Limb (tissue), 2 donors: ENCODE results near the gene CUEDC2.
A peak's percentile ranks its signal among the peaks of the same experiment; 100 is the strongest.
"Not testable (repeated sequence)": the region's sequence is repeated elsewhere in the genome, so short reads cannot be mapped to it uniquely, and the experiment has no call there.

Source experiments
- DNase-seq, 2 donors: peaks; one replicate each; pipeline ENCODE4 v3.0.0-alpha.2; 2016; ENCODE audit errors: extremely low spot score in 2 of 2

The CUEDC2 gene

DNA sequence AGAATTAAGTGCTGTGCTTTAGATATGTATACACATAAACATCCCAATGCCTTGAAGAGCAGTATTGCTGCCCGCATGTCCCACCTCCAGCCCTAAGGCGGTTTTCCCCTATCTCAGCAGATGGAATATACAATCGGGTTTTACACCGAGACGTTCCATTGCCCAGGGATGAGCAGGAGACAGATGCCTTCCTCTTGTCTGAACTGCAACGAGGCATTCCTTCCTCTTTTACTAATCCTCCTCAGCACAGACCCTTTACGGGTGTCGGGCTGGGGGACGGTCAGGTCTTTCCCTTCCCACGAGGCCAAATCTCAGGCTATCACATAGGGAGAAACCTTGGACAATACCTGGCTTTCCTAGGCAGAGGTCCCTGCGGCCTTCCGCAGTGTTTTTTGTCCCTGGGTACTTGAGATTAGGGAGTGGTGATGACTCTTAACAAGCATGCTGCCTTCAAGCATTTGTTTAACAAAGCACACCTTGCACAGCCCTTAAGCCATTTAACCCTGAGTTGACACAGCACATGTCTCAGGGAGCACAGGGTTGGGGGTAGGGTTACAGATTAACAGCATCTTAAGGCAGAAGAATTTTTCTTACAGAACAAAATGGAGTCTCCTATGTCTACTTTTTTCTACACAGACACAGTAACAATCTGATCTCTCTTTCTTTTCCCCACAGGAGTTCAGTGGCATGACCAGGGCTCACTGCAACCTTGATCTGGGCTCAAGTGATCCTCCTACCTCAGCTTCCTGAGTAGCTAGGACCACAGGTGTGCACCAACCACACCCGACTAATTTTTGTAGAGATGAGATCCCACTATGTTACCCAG lies 22.5 kb upstream of the CUEDC2 start:
- not testable (repeated sequence) for DNase-seq

DNA sequence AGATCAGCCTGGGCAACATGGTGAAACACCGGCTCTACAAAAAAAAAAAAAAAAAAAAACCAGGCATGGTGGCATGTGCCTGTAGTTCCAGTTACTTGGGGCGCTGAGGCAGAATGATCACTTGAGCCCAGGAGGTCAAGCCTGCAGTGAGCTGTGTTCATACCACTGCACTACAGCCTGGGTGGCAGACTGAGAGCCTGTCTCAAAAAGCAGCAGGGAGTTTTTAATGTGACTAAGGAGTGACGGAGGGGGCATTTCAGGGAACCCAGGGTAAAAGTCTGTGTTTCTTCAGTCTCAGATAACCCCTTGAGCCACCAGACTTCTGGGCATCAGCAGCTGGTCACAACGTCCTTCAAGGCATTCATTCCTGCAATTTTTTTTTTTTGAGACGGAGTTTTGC lies 21.1 kb upstream of the CUEDC2 start:
- DNase-seq = no peak

DNA sequence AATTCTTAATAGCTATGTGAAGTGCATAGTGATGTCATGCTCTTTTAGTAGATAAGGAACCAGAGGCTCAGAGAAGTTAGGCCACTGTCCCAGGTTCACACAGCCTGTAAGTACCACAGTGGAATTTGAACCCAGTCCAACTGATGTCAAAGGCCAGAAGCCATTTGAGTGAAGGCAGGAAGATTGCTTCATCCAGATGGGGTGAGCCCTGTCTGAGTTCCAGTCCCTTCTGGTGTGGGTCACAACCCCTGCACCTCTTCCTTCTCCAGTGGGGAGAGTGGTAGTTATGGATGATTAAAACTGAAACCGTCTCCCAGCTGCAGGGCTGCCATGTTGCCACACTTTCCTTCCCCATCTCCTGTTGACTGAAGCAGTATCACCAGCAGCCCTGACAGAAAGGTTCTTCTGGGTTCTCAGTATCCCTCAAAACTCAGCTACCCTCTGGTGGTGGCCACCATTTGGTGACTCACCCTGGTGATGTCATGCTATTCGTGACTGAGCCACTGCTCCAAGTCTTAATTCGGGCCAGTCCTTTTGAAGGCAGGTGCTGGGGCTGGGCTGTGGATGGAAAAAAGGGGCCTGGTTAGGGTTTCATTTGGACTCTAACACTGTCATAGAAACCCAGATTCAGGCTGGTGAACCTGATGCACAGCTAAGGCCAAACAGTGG lies 20.4 kb upstream of the CUEDC2 start:
- DNase-seq = no peak

DNA sequence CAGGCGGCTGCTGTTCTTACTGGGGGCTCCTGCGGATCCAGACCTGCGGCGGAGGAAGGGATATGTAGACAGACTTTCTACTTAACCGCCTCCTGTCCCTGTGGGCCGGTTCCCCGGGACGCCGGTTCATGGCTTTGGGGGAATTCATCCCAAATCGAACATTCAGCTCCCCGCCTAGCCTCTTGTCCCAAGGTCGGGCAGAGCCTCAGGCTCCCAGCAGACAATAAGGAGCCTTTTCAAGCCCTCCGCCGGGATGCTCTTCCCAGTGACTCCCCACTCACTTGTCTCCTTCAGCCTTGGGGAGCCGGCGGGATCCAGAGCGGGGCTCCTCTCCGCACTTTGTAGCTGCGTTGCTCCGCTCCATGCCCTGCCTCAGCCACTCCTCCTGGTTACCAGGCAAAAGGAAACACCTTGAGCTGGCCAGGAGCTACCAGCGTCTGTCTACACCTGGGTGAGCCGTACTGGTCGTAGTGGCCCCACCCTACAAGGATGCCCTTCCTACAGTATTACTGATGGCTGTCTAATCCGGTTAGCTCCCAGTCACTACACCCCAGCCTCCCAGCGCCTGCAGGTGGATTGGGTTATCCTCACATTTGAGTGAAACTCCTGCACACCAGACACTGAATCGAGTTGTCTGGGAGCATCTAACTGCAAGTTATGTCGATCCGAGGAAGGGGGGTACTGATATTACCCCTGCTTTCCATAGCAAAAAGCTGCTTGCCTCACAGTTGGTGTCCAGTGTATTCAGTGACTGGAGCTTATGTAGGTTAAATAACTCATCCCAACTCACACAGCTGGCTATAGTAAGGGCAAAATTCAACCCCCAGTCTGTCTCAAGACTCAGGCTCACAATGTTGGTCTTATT lies 19.0 kb upstream of the CUEDC2 start, which contains the start of gene C10orf95:
C10orf95 (minus strand) TSS at position 439 of the 865 bp plus-strand sequence. CDS start 450 bp downstream, outside the sequence.
- no peak for DNase-seq

DNA sequence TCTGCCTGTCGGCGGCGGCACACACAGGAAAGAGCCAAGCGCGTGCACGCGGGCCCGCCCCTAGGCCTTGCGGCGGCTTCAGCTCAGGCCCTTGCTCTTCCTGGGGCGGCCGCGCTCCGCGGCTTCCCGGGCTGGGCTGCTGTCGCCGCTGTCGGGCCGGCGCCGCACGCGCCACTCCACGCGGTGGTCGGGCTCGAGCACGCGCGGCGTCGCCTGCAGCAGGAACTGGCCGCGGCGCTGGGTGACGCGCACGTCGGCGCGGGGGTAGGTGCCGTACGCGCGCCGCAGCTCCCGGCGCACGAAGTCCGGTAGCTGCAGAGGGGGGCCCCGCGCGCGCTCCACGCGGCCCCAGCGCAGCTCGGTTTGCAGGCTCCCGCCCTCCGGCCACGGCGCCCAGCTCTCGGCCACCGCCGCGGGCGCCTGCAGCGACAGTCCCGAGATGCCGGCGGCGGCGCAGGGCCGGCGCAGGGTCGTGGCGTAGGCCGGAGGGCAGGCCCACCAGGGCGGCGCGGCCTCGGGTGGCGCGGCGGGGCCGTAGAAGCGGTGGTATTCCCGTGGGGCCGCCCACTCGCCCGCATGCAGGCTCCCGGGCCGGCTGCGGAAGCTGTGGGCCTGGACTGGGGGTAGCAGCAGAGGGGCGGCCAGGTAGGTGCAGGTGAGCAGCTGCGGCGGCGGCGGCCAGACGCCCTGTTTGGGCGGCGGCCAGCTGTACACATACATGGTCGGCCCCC lies 18.2 kb upstream of the CUEDC2 start:
- DNase-seq = peak; percentile 84 to 89

DNA sequence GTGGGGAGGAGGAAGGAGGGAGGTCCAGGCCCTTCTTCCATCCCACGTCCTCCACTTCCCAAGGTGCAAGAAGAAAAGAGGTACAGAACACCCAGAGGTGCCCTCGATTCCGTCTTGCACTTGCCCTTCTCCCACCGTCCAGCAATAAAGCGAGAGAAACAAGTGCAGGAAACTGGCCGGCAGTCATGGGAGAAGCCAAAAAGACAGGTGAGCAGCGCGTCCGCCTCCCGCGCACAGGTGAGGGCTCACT lies 17.7 kb upstream of the CUEDC2 start:
- DNase-seq = no peak

- peak in 1 of 2 donors; percentile 65 for DNase-seq
Observed at GRCh38 chr10:102449321-102450123, 17.1 kb upstream of the CUEDC2 start.

GRCh38 chr10:102444851-102445250 lies 12.5 kb upstream of the CUEDC2 start:
- DNase-seq = no peak

DNA sequence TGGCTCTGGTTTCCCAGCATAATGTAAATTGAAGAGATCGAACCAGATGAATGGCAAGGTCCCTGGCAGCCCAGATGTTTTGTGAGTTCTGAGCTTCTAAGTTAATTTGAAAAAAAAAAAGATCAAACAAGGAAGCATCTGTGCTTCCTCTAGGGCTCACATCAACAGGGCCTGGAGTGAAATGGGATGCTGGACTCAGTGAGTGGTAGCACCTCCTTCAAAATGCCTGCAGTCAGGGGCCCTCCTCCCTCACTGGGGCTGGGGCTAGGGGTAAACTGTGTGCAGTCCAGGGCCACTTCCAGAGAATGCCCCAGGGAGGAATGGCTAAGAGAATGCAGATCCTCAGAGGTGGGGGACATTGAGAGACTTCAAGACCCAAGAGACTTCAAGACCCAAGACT lies 6.0 kb upstream of the CUEDC2 start:
- DNase-seq = no peak

DNA sequence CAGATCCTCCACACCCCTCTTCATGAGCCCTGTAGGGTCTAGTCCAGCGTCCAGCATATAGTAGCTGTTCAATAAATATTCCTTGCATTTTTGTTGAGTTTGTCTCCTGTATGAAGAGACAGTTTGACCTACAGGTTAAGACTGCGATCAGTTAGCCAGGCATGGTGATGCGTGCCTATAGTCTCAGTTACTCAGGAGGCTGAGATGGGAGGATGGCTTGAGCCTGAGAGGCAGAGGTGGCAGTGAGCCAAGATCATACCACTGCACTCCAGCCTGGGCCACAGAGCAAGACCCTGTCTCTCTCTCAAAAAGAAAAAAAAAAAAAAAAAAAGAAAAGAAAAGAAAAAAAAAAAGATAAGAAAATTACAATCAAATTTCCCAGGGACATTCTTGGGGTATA lies 5.1 kb upstream of the CUEDC2 start:
- no peak for DNase-seq

DNA sequence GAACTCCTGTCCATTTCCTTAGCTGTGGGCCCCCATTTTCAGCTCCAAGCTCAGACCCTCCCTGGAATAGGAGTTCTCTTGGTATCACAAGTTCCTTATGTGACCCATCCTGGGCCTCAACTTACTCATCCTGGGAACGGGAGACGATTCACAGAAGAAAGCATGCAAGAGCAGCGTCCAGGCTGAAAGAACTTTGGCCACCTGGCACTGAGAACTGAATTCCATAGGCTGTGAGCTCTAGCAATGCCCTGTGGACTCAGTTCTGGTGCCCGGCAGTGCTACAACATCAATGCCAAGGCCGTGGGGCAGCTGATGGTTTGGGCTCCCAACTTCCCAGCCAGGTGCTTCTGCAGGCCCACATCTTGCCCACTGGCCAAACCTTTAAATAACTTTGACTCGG lies 3.9 kb upstream of the CUEDC2 start:
- DNase-seq = no peak

GRCh38 chr10:102435529-102436233 lies 3.3 kb upstream of the CUEDC2 start:
- peak in 1 of 2 donors; percentile 26 for DNase-seq

DNA sequence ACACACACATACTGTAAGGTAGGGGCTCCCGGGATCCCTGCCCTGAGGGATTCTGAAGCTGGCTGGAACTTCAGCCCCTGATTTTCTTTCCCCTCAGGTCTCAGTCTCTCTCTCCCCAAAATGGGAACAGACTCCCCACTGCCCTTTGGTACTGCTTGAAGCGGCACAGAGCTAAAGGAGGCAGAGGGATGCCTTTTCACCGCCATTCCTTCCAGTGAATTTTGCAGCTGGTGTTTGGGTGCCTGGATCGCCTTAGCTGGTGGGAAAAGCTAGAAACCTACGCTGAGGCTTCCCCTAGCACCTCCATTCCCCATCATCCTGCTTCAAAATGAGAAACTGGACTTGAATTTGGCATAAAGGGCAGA lies 2.7 kb upstream of the CUEDC2 start:
- no peak for DNase-seq

DNA sequence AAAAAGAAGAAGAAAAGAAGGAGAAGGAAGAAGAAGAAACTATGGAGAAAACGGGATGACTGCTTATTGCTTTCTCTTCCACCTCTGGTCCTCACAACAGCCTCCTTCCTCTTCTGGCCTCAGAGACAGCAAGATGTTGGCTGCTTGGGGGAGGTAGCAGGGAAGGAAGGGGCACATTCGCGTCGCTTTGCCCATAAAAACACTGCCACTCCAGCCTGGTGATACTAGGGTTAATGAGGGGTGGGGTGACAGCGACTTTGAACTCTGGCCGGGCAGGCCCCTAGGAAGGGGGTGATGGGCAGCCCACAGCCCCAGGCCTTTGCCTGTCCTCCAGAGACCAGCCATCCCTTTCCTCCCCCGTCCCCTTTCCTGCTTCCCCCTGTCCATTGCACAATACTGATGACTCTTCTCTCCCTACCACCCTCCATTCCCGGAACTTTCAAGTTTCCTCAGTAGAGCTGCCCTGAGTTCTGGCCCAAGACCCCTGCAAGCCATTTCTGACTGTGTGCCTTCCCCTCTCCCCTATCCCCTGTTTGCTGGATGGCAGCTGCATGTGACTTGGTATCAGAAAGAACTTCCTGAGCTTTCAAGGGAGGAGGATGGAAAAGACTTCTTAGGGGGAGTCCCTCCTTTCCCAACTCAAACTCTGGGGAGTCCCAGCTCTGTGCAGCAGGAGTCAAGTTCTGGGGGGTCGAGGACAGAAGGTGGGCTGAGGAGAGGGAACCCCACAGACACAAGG lies 2.2 kb upstream of the CUEDC2 start:
- DNase-seq = no peak

DNA sequence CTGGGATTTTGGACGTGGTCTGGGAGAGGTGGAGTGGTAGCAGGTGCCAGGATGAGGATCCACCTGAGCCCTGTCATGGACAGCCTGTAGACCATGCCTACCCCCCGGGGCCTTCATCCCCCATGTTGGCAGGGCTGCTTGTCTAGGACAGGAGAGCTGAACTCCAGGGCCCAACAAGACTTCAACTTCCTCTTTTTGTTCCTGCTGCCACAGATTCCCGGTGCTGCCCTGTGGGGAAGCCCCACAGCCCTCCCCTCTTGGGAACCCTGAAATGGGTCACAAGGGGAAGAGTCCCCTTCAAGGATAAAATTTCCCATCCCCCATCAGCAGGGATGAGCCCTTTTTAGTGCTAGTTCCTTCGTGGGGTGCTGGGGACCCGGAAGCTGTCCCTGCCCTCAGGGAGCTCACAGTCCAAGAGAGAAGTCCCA lies 1.3 kb upstream of the CUEDC2 start:
- DNase-seq = no peak

DNA sequence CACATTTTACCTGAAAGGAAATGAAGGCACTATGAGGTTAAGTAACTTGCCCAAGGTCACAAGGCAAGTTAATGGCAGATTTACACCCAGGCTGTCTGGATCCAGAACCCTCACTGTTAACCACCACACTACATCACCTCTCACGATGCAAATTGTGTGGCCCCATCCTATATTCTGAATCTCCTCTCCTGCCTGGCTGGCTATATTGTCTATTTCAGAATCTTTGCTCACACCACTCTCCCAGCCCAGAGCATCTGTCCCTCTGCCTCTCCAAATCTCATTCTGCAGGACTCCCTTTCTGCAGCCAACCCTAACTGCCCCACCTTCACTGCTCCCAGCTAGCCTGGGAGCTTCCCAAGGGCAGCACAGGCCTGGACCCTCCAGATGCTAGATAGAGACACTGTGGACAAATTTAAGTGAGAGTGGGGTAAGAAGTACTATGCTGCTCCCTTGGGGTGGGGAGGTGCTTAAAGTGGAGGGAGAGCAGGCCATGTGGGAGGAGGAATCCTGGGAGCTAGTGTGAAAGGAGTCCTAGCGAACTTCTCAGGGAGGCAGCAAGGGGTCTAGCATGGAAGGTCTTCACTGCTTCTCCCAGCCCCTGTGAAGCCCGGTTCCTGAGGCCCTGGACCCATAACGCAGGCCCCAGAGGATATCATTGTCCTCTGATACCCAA lies 786 bp downstream of the CUEDC2 start:
- no peak for DNase-seq

- no peak for DNase-seq
Observed at GRCh38 chr10:102429468-102429867, 2.9 kb downstream of the CUEDC2 start.

DNA sequence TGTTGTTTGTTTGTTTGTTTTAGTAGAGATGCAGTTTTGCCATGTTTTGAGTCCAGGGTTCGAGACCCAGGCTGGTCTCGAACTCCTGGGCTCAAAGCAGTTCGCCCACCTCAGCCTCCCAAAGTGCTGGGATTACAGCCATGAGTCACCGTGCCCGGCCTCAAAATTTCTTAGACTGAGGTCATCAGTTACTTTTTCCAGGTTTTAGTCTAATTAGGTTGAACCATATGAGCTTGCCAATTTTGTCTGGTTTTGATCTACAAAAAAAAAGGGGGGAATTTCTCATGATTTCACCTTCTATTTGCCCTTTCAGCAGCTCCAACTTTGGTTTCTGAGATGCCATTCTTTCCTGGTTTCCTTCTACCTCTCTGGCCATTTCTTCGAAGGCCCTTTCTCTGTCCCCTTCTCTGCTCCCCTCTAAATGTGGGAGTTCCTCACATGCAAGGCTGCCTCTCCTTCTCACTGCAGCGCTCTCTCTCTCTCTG lies 5.5 kb downstream of the CUEDC2 start:
- no peak for DNase-seq

DNA sequence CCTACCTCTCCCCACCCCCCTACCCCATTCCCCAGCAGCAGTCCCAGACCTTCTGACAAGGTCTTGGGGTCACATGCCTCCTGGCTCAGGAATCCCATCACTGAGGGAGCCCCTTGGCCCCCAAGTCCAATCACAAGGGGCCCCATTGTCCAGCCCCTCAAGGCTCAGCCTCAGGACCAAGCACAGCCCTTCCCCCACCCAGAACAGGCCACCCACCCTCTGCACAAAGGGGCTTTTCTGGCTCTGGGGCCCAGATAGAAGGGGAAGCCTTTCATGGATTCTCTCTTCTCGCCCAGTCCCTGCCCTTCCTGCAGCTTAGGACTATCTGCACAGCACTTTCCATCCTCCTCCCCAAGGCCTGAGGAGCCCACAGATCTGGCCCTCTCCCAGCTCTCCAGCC lies 6.9 kb downstream of the CUEDC2 start:
- DNase-seq = peak in 1 of 2 donors; percentile 40
